ENCODE data around the gene FGF19. TPM values are rescaled to one million over a fixed set of nuclear protein-coding genes. Genes with fewer than 3 reads are reported as not detected.
A peak's percentile ranks its signal among the peaks of the same experiment; 100 is the strongest.

FGF19 gene
- total RNA-seq, 1 donor from 2014 or later, result 3.5 TPM

DNA sequence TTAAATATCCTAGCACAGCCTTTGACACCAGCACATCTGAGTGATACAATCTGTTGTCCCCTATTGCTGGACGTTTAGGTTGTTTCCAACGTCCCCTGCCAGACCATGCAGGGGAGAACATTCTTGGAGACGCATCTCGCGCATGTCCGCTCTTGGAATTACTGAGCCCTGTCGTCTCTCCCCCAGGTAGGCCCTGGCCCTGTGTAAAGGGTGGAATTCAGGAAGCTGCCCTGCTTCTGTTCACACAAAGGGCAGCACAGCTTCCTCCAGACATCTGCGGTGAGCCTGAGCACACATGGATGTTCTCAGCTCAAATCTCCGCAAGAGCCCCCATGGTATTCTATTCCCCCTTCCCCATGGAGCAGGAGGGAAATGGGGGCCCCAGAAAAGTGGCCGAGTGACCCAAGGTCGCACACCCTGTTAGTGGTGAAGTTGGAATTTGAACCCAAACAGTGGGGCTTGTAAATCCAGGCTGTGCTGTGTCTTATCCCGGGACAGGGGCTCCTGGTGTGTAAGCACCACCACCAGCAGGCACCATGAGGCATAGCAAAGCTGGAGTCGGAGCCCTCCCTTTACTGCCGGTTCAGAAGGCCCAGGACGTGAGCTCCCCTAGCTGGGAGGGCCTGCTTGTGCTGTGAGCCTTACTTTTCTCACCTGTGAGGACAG is 5.0 kb upstream of the FGF19 start:
- Mint-ChIP-seq H3K4me1 (ENCODE audit: unreplicated experiment) (peaks cover 26% of the 10 kb centered on the region), H3K4me3 (no peak overlapping the region), H3K27me3 (peaks cover 40% of the 10 kb centered on the region), H3K36me3 (no peaks in the 10 kb centered on the region), H3K9me3 (no peaks in the 10 kb centered on the region), H3K27ac (no peak overlapping the region)
- TF ChIP-seq, protein P1, sequence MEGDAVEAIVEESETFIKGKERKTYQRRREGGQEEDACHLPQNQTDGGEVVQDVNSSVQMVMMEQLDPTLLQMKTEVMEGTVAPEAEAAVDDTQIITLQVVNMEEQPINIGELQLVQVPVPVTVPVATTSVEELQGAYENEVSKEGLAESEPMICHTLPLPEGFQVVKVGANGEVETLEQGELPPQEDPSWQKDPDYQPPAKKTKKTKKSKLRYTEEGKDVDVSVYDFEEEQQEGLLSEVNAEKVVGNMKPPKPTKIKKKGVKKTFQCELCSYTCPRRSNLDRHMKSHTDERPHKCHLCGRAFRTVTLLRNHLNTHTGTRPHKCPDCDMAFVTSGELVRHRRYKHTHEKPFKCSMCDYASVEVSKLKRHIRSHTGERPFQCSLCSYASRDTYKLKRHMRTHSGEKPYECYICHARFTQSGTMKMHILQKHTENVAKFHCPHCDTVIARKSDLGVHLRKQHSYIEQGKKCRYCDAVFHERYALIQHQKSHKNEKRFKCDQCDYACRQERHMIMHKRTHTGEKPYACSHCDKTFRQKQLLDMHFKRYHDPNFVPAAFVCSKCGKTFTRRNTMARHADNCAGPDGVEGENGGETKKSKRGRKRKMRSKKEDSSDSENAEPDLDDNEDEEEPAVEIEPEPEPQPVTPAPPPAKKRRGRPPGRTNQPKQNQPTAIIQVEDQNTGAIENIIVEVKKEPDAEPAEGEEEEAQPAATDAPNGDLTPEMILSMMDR (conservative IDR thresholded peaks at IDR 0.05), result no peak
- DNase-seq (ENCODE audit: extremely low spot score, unreplicated experiment), result no peak

DNA sequence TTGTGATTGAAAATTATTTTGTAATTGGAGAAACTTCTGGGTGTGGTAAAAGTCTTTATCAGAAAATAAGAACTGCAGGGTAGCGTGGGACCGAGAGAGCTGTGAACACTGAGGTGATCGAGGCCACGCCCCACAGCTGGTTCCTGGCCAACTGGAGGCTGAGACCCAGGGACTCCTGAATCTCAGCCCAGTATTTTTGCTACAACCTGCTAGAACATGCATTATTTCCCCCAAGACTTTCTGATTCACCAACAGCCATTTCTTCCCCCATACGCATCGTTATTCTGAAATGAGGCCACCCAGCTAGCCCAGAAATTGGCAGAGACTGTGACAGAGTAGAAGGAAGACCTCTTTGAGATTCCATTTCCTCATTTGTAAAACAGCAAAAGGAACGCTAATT is 3.4 kb upstream of the FGF19 start:
- TF ChIP-seq, protein P1 (conservative IDR thresholded peaks at IDR 0.05), result no peak
- Mint-ChIP-seq H3K4me3 (peak overlapping the region; percentile 63), H3K27me3 (peaks cover 51% of the 10 kb centered on the region), H3K27ac (peak overlapping the region; percentile 16), H3K36me3 (no peaks in the 10 kb centered on the region), H3K9me3 (no peaks in the 10 kb centered on the region), H3K4me1 (ENCODE audit: unreplicated experiment) (peaks cover 30% of the 10 kb centered on the region)
- DNase-seq (ENCODE audit: extremely low spot score, unreplicated experiment), result no peak

DNA sequence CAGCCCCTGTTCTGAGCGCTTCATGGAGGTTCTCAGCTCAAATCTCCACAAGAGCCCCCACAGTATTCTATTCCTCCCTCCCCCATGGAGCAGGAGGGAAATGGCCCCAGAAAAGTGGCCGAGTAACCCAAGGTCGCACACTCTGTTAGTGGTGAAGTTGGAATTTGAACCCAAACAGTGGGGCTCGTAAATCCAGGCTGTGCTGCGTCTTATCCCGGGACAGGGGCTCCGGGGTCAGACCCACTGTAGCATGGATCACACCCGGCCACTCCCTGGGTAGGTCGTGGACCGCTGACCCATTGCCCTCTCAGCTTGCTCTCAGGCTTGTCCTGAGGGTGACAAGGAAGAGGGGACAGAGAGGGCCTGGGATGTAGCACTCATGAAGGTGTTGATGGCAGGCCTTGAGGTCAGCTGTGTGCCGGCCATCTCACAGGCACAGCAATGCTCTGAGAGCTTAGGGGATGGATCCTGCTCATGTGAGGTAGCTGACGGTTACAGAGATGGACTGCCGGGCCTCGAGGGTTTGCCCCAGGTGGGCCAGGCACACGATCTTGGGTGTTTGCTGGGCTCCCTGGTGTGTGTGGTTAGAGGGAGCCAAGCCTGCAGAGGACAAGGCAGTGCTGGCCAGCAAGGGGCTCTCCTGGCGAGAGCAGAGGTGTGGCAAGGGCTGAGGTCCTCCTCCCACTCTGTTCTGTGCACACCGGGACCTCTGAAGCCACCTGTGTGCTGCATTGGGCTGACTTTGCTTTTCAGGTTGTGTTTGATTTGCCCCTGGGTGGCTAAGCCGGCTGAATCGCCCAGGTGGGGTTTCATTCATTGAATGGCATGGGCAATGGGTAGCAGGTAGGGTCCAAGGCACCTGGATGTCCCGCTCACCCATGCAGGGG is 2.3 kb upstream of the FGF19 start:
- TF ChIP-seq, protein P1 (conservative IDR thresholded peaks at IDR 0.05), result no peak
- Mint-ChIP-seq H3K9me3 (no peaks in the 10 kb centered on the region), H3K27ac (no peak overlapping the region), H3K4me3 (no peak overlapping the region), H3K4me1 (ENCODE audit: unreplicated experiment) (peaks cover 27% of the 10 kb centered on the region), H3K27me3 (peaks cover 54% of the 10 kb centered on the region), H3K36me3 (no peaks in the 10 kb centered on the region)
- DNase-seq (ENCODE audit: extremely low spot score, unreplicated experiment), result no peak

DNA sequence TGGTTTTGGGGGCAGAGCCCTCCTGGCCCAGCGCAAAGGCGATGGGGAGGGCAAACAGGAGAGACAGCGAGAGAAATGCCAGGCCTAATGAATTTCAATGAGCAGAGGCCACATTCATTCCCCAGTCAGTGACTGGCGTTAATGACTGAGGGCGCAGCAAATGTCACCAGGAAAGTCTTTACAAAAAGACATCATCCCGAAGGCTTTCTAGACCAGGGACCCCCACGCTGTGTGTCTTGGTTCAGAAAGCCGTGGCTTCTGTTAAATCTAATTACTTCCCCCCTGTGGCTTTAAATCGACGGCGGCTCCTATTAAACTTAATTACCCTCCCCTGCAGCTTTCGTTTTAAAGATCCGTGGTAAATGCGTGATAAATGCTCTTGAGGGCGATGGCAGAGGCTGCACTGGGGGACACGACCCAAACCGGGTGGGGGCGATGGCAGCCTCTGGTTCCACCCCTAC is 1.6 kb upstream of the FGF19 start:
- peaks cover 34% of the 10 kb centered on the region for H3K4me1 Mint-ChIP-seq (ENCODE audit: unreplicated experiment)
- H3K27ac Mint-ChIP-seq, result no peak overlapping the region
- TF ChIP-seq, protein P1 (conservative IDR thresholded peaks at IDR 0.05), result no peak
- no peaks in the 10 kb centered on the region for H3K36me3 Mint-ChIP-seq
- H3K9me3 Mint-ChIP-seq, result no peaks in the 10 kb centered on the region
- peaks cover 59% of the 10 kb centered on the region for H3K27me3 Mint-ChIP-seq
- H3K4me3 Mint-ChIP-seq, result no peak overlapping the region
- no peak for DNase-seq (ENCODE audit: extremely low spot score, unreplicated experiment)

DNA sequence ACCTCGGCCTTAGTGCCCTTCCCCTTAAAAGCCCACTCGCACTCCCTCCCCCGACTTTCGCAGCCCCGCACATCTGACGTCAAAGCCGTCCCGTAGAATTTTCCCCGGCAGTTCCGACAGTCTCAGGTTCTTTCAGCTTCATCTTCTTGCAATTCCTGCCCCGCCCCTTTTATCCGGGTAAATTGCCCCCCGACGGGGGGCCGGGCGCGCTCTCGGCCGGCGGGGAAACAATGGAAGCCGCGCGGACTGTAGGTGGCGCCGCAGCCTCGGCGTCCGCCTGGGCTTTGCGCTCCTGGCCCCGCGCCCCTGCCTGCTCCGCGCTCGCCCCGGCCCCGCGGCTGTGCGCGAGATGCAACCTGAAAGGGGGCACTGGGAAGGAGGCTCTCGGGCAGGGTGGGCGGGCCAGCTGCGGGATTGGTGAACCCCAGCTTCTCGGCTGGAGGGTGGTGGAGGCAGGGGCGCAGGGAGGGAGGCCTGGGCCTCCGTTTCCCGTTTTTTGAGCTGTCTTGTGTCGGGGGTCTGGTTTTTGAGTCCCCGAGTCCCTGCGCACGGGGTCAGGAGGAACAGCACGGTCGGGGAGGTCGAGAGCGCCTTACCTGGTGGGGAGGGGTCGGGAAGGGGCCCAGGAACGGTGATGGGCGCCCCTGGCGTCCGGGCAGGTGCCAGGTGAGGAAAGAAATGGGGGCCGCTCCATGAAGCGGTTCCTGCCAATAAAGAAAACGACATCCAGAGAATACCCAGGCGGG is 859 bp upstream of the FGF19 start:
- TF ChIP-seq, protein P1 (conservative IDR thresholded peaks at IDR 0.05), result peak; percentile 74
- Mint-ChIP-seq H3K36me3 (no peaks in the 10 kb centered on the region), H3K4me1 (ENCODE audit: unreplicated experiment) (peaks cover 36% of the 10 kb centered on the region), H3K4me3 (peak overlapping the region; percentile 81), H3K27ac (no peak overlapping the region), H3K27me3 (peaks cover 59% of the 10 kb centered on the region), H3K9me3 (no peaks in the 10 kb centered on the region)
- peak; percentile 84 for DNase-seq (ENCODE audit: extremely low spot score, unreplicated experiment)
